HL-60 (cell line): ENCODE data around the gene SMIM20.

Experiments
- CTCF ChIP-seq: IDR thresholded peaks from one replicate; pipeline ENCODE4 v1.5.1; 2011; ENCODE audit warnings: low read length, control low read depth, inconsistent platforms; ENCODE audit not compliant: insufficient read depth
- GABPA ChIP-seq: IDR thresholded peaks from 2 replicates; pipeline ENCODE4 v1.6.1; 2012; ENCODE audit warnings: low read depth
- POLR2AphosphoS5 ChIP-seq: IDR thresholded peaks from 2 replicates; pipeline ENCODE4 v1.6.1; 2012; ENCODE audit warnings: low read depth

DNA sequence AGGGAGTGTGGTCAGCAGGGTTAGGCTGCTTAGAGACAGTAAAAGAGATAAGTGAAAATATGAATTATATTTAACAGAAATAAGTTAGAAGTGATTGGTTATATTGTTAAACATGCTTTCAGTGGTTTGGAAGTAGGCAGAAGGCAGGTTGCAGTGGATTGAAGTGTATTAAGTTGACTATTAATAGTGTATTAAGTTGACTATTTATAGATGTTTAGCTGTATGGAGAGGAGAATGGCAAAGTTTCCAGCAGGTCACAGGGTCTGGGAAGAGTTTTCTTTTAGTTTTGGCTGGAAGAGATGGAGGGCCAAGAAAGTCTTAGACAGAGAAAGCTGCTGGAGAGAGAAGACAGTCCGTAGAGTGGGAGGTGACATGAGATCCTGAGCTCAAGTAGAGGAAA lies 7.9 kb downstream of the SMIM20 start:
- TF ChIP-seq CTCF (no peak), POLR2AphosphoS5 (no peak), GABPA (no peak)
